WTC11 (cell line): ENCODE results near the gene ANKRD65.

Experiments
- CREB1 ChIP-seq: sonication (generic); formaldehyde crosslinking; IDR thresholded peaks from 2 replicates; pipeline ENCODE4 v1.8.0; 2023; ENCODE audit warnings: mild to moderate bottlenecking, missing genetic modification reagents
- CTCF ChIP-seq: fragments of 200-600 bp; IDR thresholded peaks from 2 replicates; pipeline ENCODE4 v1.8.0; 2022; ENCODE audit warnings: antibody characterized with exemption
- ELF4 ChIP-seq: sonication (generic); formaldehyde crosslinking; IDR thresholded peaks from 2 replicates; pipeline ENCODE4 v1.8.1; 2022; ENCODE audit warnings: low read depth, mild to moderate bottlenecking, moderate library complexity, missing genetic modification reagents
- HMGXB4 ChIP-seq: sonication (generic); formaldehyde crosslinking; IDR thresholded peaks from 2 replicates; pipeline ENCODE4 v1.8.1; 2023; ENCODE audit warnings: mild to moderate bottlenecking, moderate library complexity, missing genetic modification reagents
- MAX ChIP-seq: sonication (generic); formaldehyde crosslinking; IDR thresholded peaks from 2 replicates; pipeline ENCODE4 v1.8.0; 2022; ENCODE audit warnings: mild to moderate bottlenecking, missing genetic modification reagents
- NFYB ChIP-seq: sonication (generic); formaldehyde crosslinking; conservative IDR thresholded peaks from 2 replicates; pipeline ENCODE4 v1.8.0; 2022; ENCODE audit warnings: low read depth, missing genetic modification reagents
- TP53 ChIP-seq: sonication (generic); formaldehyde crosslinking; IDR thresholded peaks from 2 replicates; pipeline ENCODE4 v1.8.1; 2023; ENCODE audit warnings: mild to moderate bottlenecking, missing genetic modification reagents
- ZBTB21 ChIP-seq: sonication (generic); formaldehyde crosslinking; IDR thresholded peaks from 2 replicates; pipeline ENCODE4 v1.8.1; 2023; ENCODE audit warnings: mild to moderate bottlenecking, missing genetic modification reagents, borderline replicate concordance
- ZNF121 ChIP-seq: sonication (generic); formaldehyde crosslinking; IDR thresholded peaks from 2 replicates; pipeline ENCODE4 v1.8.0; 2023; ENCODE audit warnings: missing genetic modification reagents
- ZNF138 ChIP-seq: sonication (generic); formaldehyde crosslinking; conservative IDR thresholded peaks from 2 replicates; pipeline ENCODE4 v1.8.1; 2022; ENCODE audit warnings: mild to moderate bottlenecking, moderate library complexity, missing genetic modification reagents
- ZNF317 ChIP-seq: sonication (generic); formaldehyde crosslinking; IDR thresholded peaks from 2 replicates; pipeline ENCODE4 v1.8.1; 2023; ENCODE audit warnings: low read depth, mild to moderate bottlenecking, moderate library complexity, missing genetic modification reagents, borderline replicate concordance
- ZNF423 ChIP-seq: fragments of 250-450 bp; sonication (Bioruptor Pico); IDR thresholded peaks from 2 replicates; pipeline ENCODE4 v2.1.2; 2022; ENCODE audit warnings: mild to moderate bottlenecking, moderate library complexity

DNA sequence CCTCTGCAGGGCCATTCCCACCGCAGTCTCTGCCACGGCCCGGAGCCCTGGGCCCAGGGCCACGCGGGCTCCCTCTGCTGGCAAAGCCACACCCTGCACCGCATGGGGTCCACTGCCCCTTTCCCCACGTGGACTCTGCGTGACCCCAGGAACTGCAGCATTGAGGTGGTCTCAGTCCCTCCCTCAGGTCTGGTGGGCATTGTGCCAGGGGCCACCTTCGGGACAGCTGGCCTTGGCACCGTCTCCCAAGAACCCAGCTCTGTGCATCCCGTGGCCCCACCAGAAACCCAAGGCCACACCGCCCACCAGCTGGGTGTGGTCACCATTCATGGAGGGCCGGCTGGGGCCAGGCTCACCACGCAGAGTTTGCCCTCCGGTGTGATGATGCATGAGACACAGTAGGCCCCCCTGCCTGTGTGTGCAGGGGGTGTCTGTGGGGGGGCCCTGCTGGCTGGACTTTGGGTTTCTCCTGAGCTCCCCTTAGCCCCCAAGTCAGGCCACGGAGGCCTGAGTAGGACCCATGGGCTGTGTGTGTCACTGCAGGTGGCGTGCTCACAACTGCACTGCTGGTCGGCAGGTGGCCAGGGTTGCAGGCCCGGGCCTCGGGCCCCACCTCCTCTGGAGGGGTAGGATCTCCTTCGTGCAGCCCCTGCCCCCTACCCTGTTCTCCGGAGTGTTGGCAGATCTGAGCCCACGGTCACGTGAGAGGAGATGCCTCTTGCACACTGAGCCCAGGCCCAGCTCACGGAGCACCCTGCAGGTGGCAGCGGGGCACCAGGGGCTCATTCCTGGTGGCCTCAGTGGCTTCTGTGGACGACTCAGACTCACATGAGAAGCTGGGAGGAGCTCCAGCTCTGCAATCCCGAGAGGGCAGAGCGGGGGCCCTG lies 20.2 kb upstream of the ANKRD65 start:
- TF ChIP-seq ELF4 (CRISPR knock-in tag): no peak
- no peak for TF ChIP-seq ZNF121 (CRISPR knock-in tag)
- peak; percentile 75 for TF ChIP-seq CTCF
- TF ChIP-seq HMGXB4: 0 out of 2 replicates have a peak, but pooled peaks have one; percentile 37
- TF ChIP-seq TP53 (CRISPR knock-in tag): no peak
- no peak for TF ChIP-seq ZNF317 (CRISPR knock-in tag)
- no peak for TF ChIP-seq ZNF423 (CRISPR knock-in tag)
- no peak for TF ChIP-seq CREB1 (CRISPR knock-in tag)
- no peak for TF ChIP-seq ZNF138 (CRISPR knock-in tag)
- no peak for TF ChIP-seq MAX
- no peak for TF ChIP-seq NFYB
- TF ChIP-seq ZBTB21 (CRISPR knock-in tag): no peak
